ENCODE data around the gene ASB14. TPM values are rescaled to one million over a fixed set of nuclear protein-coding genes. Genes with fewer than 3 reads are reported as not detected.

ASB14 gene
- total RNA-seq, 2 donors from 2014 or later = 2.5 TPM; not detected in 1

DNA sequence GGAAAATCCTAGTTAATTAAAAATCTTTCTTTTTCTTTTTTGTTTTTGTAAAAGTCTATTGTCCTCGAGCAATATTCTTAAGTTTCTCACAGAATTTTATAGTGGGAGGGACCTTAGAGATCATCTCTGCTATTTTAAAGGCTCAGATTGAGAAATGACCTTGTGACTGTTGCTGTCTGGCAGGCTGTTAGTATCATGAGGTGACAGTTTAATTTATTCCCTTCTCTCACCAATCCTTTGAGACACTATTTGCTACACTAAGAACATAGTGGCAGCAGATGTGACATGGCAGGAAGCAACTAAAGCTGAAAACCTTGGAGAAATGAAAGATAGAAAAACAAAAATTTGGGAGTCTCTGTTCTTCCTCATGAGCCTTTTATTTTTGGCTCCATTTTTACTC is 40.1 kb downstream of the ASB14 start:
- Histone ChIP-seq H3K4me3 (no peak overlapping the region), H3K36me3 (peaks cover 28% of the 10 kb centered on the region), H3K27me3 (no peaks in the 10 kb centered on the region), H3K4me1 (peaks cover 0 to 13% of the 10 kb centered on the region in 2 donors), H3K9me3 (no peaks in the 10 kb centered on the region), H3K27ac (peak overlapping the region; percentile 47 to 50)
- no peak for DNase-seq (ENCODE audit: low spot score)
- TF ChIP-seq CTCF (IDR thresholded peaks at IDR 0.05) = no peak

GRCh38 chr3:57244946-57245345 is 47.5 kb downstream of the ASB14 start:
- Histone ChIP-seq H3K36me3 (peaks cover 79% of the 10 kb centered on the region), H3K4me3 (no peak overlapping the region), H3K4me1 (no peaks in the 10 kb centered on the region), H3K9me3 (no peaks in the 10 kb centered on the region), H3K27me3 (no peaks in the 10 kb centered on the region), H3K27ac (no peak overlapping the region)
- no peak for TF ChIP-seq CTCF (IDR thresholded peaks at IDR 0.05)
- DNase-seq (ENCODE audit: low spot score) = no peak

- no peak for TF ChIP-seq CTCF (IDR thresholded peaks at IDR 0.05)
- peaks cover 0 to 2% of the 10 kb centered on the region in 2 donors for H3K4me1 ChIP-seq
- no peak overlapping the region for H3K4me3 ChIP-seq
- H3K9me3 ChIP-seq = no peaks in the 10 kb centered on the region
- H3K27me3 ChIP-seq = no peaks in the 10 kb centered on the region
- no peak overlapping the region for H3K27ac ChIP-seq
- H3K36me3 ChIP-seq = peaks cover 21% of the 10 kb centered on the region
- no peak for DNase-seq (ENCODE audit: low spot score)
Observed at GRCh38 chr3:57234613-57235575, 57.6 kb downstream of the ASB14 start.

- Histone ChIP-seq H3K27ac (no peak overlapping the region), H3K27me3 (no peaks in the 10 kb centered on the region), H3K4me1 (peaks cover 0 to 13% of the 10 kb centered on the region in 2 donors), H3K9me3 (no peaks in the 10 kb centered on the region), H3K4me3 (no peak overlapping the region), H3K36me3 (peaks cover 17% of the 10 kb centered on the region)
- TF ChIP-seq CTCF (IDR thresholded peaks at IDR 0.05) = no peak
- DNase-seq (ENCODE audit: low spot score) = no peak
Observed at GRCh38 chr3:57233799-57234198, 58.7 kb downstream of the ASB14 start.

GRCh38 chr3:57230006-57230405 is 62.5 kb downstream of the ASB14 start:
- TF ChIP-seq CTCF (IDR thresholded peaks at IDR 0.05) = no peak
- no peaks in the 10 kb centered on the region for H3K27me3 ChIP-seq
- H3K36me3 ChIP-seq = no peaks in the 10 kb centered on the region
- H3K27ac ChIP-seq = no peak overlapping the region
- H3K4me3 ChIP-seq = no peak overlapping the region
- no peaks in the 10 kb centered on the region for H3K9me3 ChIP-seq
- H3K4me1 ChIP-seq = peaks cover 0 to 23% of the 10 kb centered on the region in 2 donors
- DNase-seq (ENCODE audit: low spot score) = no peak

Data from right atrium auricular region (tissue), 2 donors.